Activated T-cell treated with anti-CD3 and anti-CD28 coated beads, Interleukin-2, amount 50 U/mL, for 72 hours (primary cell): ENCODE measurements around the gene GRM4. TPM values are rescaled to one million over a fixed set of nuclear protein-coding genes. Genes with fewer than 3 reads are reported as not detected.

ENCODE experiments used
- ATAC-seq, 2 donors: fragments of 150-1000 bp; cut with Tn5 transposase; replicated peaks in 1 of 2; 2 replicates each; pipeline ENCODE4 v1.10.0; 2021; ENCODE audit warnings: moderate library complexity in 2 of 2, mild to moderate bottlenecking in 1 of 2
- DNase-seq, 2 donors: peaks; one replicate each; pipeline ENCODE4 v3.0.0; 2021 to 2022; ENCODE audit warnings: mixed read lengths in 1 of 2
- H3K27ac Mint-ChIP-seq: one replicate; pipeline ENCODE4 v1.8.0; 2022; ENCODE audit warnings: mild to moderate bottlenecking, moderate library complexity, mixed read lengths
- H3K27me3 Mint-ChIP-seq: one replicate; pipeline ENCODE4 v1.8.0; 2022; ENCODE audit warnings: low read depth, mixed read lengths
- H3K36me3 Mint-ChIP-seq, 2 donors: one replicate each; pipeline ENCODE4 v1.8.0; 2022; ENCODE audit warnings: mixed read lengths in 2 of 2, mild to moderate bottlenecking in 1 of 2; ENCODE audit not compliant: insufficient read depth in 2 of 2
- H3K4me1 Mint-ChIP-seq: one replicate; pipeline ENCODE4 v1.8.0; 2022; ENCODE audit warnings: low read depth, mixed read lengths
- H3K4me3 Mint-ChIP-seq, 2 donors: one replicate each; pipeline ENCODE4 v1.8.0; 2022; ENCODE audit warnings: mild to moderate bottlenecking in 2 of 2, mixed read lengths in 2 of 2, moderate library complexity in 2 of 2
- H3K9me3 Mint-ChIP-seq, 2 donors: one replicate each; pipeline ENCODE4 v1.8.0; 2022; ENCODE audit warnings: mixed read lengths in 2 of 2
- total RNA-seq, 2 donors: library from RNA; stranded (reverse); gene quantifications; one replicate each; pipeline ENCODE4 v1.2.3, GENCODE V29; 2022

The GRM4 gene
- total RNA-seq, 2 donors from 2014 or later: 0.07 TPM; not detected in 1

DNA sequence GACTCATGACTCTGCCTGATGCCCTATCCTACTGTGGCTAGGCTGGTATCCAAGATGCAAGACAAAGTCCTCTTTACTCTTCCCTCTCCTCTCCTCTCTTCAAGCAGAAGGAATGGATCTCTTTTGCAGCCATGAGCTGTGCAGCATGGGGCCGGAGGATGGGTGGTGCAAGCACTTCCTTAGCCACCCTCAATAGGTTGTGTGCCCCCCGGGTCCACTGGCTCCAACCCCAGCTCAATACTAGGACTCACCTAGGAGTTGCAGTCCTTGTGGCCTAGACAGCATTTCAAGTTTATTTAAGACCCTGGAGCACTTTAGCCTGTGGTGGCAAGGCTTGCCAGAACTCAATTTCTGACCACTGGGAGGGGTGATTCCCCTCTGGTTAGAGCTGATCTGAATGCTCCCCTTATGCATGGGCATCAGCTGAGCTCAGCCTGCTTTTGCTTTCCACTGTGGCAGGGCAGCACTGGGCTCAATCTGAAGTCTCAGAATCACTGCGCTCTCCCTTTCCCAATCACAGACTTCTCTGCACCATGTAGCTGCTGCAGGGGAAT is 29.0 kb upstream of the GRM4 start:
- Mint-ChIP-seq H3K4me1 (no peaks in the 10 kb centered on the region), H3K9me3 (no peaks in the 10 kb centered on the region), H3K27ac (no peak overlapping the region), H3K4me3 (no peak overlapping the region), H3K27me3 (no peaks in the 10 kb centered on the region), H3K36me3 (no peaks in the 10 kb centered on the region)
- no peak for DNase-seq
- no peak for ATAC-seq

GRCh38 chr6:34172961-34173775 is 27.3 kb upstream of the GRM4 start:
- Mint-ChIP-seq H3K27ac (no peak overlapping the region), H3K4me1 (no peaks in the 10 kb centered on the region), H3K36me3 (no peaks in the 10 kb centered on the region), H3K27me3 (no peaks in the 10 kb centered on the region), H3K4me3 (no peak overlapping the region), H3K9me3 (peaks cover 2% of the 10 kb centered on the region in 2 donors)
- ATAC-seq (no peak), DNase-seq (no peak)

DNA sequence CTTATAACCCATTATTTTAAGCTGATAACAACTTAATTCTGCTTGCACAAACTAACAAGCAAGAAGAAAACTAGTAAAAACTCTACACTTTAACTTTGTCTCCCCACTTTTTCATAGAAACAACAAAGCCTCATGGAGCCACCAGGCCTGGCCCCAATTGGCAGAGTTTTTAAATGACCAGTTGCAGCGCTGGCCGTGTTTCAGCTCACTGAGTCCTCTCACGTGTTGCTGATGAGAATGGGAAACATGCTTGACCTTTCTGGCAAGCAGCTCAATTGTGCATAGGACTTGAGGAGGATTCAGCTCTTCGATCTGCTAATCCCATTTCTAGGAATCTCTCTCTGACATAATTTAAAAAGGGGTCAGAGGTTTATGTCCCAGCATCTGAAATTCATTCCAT is 24.5 kb upstream of the GRM4 start:
- no peak for ATAC-seq
- no peaks in the 10 kb centered on the region for H3K27me3 Mint-ChIP-seq
- H3K27ac Mint-ChIP-seq: no peak overlapping the region
- H3K36me3 Mint-ChIP-seq: no peaks in the 10 kb centered on the region
- peaks cover 2% of the 10 kb centered on the region in 2 donors for H3K9me3 Mint-ChIP-seq
- H3K4me1 Mint-ChIP-seq: no peaks in the 10 kb centered on the region
- no peak overlapping the region for H3K4me3 Mint-ChIP-seq
- no peak for DNase-seq

GRCh38 chr6:34169897-34170296 is 24.0 kb upstream of the GRM4 start:
- Mint-ChIP-seq H3K36me3 (no peaks in the 10 kb centered on the region), H3K4me1 (peaks cover 3% of the 10 kb centered on the region), H3K27ac (no peak overlapping the region), H3K4me3 (no peak overlapping the region), H3K9me3 (peaks cover 2% of the 10 kb centered on the region in 2 donors), H3K27me3 (no peaks in the 10 kb centered on the region)
- DNase-seq: no peak
- no peak for ATAC-seq

- Mint-ChIP-seq H3K4me3 (no peak overlapping the region), H3K27me3 (peaks cover 6% of the 10 kb centered on the region), H3K36me3 (peaks cover 2 to 7% of the 10 kb centered on the region in 2 donors), H3K4me1 (peaks cover 5% of the 10 kb centered on the region), H3K27ac (no peak overlapping the region), H3K9me3 (peaks cover 0 to 3% of the 10 kb centered on the region in 2 donors)
- DNase-seq: no peak
- ATAC-seq: no peak
These were observed 16.1 kb upstream of the GRM4 start for GRCh38 chr6:34161857-34162515.

- H3K27me3 Mint-ChIP-seq: peaks cover 6% of the 10 kb centered on the region
- H3K36me3 Mint-ChIP-seq: peaks cover 2 to 7% of the 10 kb centered on the region in 2 donors
- ATAC-seq (no peak), DNase-seq (no peak)
- no peak overlapping the region for H3K4me3 Mint-ChIP-seq
- no peak overlapping the region for H3K27ac Mint-ChIP-seq
- peaks cover 0 to 3% of the 10 kb centered on the region in 2 donors for H3K9me3 Mint-ChIP-seq
- H3K4me1 Mint-ChIP-seq: peaks cover 2% of the 10 kb centered on the region
These were observed 14.0 kb upstream of the GRM4 start for GRCh38 chr6:34159844-34160243.

DNA sequence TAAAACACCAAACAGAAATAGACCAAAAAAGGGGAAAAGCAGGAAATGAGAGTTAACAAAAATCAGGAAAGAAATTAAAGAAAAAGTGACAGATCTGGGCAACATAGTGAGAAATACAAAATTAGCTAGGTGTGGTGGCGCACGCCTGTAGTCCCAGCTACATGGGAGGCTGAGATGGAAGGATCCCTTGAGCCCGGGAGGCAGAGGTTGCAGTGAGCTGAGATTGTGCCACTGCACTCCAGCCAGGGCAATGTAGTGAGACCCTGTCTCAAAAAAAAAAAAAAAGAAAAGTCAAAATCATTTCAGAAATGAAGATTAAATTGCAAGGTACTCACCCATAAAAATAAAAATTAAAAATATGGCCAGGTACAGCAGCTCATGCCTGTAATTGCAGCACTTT is 13.0 kb upstream of the GRM4 start:
- ATAC-seq (no peak), DNase-seq (no peak)
- Mint-ChIP-seq H3K9me3 (peaks cover 0 to 3% of the 10 kb centered on the region in 2 donors), H3K27me3 (peaks cover 6% of the 10 kb centered on the region), H3K36me3 (peaks cover 2 to 7% of the 10 kb centered on the region in 2 donors), H3K4me1 (peaks cover 5% of the 10 kb centered on the region), H3K4me3 (no peak overlapping the region), H3K27ac (no peak overlapping the region)

GRCh38 chr6:34157851-34158250 is 12.0 kb upstream of the GRM4 start:
- no peak for DNase-seq
- no peak overlapping the region for H3K4me3 Mint-ChIP-seq
- peaks cover 2 to 7% of the 10 kb centered on the region in 2 donors for H3K36me3 Mint-ChIP-seq
- peaks cover 12% of the 10 kb centered on the region for H3K27me3 Mint-ChIP-seq
- peaks cover 0 to 3% of the 10 kb centered on the region in 2 donors for H3K9me3 Mint-ChIP-seq
- no peak for ATAC-seq
- peaks cover 5% of the 10 kb centered on the region for H3K4me1 Mint-ChIP-seq
- no peak overlapping the region for H3K27ac Mint-ChIP-seq

DNA sequence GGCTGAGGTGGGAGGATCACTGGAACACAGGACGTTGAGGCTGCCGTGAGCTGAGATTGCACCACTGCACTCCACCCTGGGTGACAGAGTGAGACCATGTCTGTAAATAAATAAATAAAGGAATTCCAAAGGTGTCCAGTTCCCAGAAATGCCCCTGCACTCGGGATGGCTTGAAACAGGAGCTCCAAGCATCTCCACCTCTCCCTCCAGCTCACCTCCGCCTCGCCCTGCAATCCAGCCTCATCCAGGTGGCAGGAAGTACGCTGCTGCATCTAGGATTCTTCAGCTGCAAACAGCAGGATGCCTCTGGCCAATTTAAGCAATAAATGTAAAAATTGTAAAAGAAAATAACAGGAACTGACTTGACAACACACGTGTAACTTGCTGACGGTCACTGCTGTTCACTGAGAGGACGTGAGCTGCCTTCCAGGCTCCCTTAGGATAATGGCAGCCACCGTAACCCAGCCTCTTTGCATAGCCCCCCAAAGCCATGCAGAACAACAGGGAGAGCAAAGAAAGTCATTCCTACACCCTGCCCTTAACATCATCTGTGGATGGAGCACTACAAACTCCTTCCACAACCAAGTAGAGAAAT is 11.4 kb upstream of the GRM4 start:
- Mint-ChIP-seq H3K4me1 (peaks cover 5% of the 10 kb centered on the region), H3K36me3 (peaks cover 2 to 7% of the 10 kb centered on the region in 2 donors), H3K9me3 (peaks cover 0 to 3% of the 10 kb centered on the region in 2 donors), H3K27me3 (peaks cover 16% of the 10 kb centered on the region), H3K4me3 (no peak overlapping the region), H3K27ac (no peak overlapping the region)
- DNase-seq (no peak), ATAC-seq (no peak)

DNA sequence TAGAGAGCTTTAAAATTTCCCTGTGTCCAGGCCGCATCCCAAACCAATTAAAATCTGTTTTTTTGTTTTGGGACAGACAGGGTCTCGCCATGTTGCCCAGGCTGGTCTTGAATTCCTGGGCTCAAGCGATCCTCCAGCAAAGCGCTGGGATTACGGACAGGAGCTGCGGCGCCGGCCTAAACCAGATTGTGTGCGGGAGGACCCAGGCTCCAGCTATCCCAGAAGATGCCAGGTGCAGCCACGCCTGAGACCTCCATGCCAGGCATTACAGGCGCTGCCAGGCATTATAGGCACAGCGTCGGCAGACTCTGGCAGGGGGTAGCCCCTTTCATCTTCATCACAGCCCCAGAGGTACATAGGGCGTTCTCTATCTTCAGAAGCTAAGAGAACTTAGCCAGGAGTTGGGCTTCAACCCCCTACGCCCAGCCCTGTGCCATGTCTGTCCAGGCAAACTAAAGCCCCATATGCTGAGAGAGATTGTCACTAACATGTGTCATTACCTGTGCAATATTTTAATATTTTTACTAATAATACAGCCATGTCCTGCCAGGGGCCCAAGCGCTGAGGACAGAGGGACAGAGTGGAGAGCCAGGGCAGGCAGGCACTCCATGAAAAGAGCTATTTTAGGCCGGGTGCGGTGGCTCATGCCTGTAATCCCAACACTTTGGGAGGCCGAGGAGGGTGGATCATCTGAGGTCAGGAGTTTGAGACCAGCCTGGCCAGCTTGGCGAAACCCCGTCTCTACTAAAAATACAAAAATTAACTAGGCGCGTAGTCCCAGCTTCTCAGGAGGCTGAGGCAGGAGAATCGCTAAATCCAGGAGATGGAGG is 9.8 kb upstream of the GRM4 start:
- peaks cover 33% of the 10 kb centered on the region for H3K27me3 Mint-ChIP-seq
- peaks cover 0 to 3% of the 10 kb centered on the region in 2 donors for H3K9me3 Mint-ChIP-seq
- no peak overlapping the region for H3K27ac Mint-ChIP-seq
- H3K4me1 Mint-ChIP-seq: peaks cover 5% of the 10 kb centered on the region
- H3K4me3 Mint-ChIP-seq: no peak overlapping the region
- ATAC-seq (no peak), DNase-seq (no peak)
- H3K36me3 Mint-ChIP-seq: peaks cover 2 to 7% of the 10 kb centered on the region in 2 donors

DNA sequence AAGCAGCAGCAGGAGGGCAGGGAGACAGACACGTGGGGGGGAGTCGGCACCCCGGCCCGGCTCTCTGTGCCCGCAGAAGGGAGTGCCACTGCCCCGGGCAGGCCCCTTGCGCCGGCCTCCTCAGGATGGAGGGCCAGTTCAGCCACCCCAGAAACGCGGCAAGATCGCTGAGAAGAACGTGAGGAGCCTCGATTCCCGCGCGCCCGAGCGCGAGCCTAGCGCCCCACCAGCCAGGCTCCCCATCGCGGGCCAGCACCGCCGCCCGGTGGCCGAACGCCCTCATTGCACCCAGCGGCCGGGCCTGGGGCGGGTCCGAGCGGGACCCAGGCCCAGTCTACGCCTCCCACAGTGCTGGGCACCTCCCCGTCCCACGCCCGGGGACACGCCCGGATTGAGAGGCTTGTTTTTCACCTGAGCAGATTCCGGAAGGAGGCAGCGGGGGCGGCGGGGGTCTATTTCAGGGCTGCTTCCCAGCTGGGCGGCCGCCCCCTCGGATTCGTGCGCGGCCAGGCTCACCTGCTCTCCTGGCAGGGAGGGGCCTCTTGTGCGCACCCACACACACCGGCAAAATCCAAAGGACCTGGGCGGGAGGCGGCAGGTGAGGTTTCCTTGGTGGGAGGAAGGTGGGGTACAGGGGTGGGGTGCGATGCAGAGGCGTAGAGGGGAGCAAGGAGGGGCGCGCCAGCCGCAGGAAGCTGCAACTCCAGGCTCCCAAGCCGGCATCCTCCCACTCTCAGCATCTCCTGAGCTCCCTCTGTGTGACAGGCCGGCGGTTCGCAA is 9.0 kb upstream of the GRM4 start:
- DNase-seq (peak; percentile 75 to 84), ATAC-seq (peak; percentile 89 to 91)

More for the DNA sequence above, 9.0 kb upstream of the GRM4 start:
- Mint-ChIP-seq H3K27ac (no peak overlapping the region), H3K4me3 (peak overlapping the region; percentile 11 to 62), H3K27me3 (peaks cover 41% of the 10 kb centered on the region), H3K9me3 (peaks cover 0 to 3% of the 10 kb centered on the region in 2 donors), H3K4me1 (peaks cover 5% of the 10 kb centered on the region), H3K36me3 (peaks cover 2 to 6% of the 10 kb centered on the region in 2 donors)
